GM12873 (cell line): Measurements from ENCODE around the gene WDR37.

Source experiments
- CTCF ChIP-seq: IDR thresholded peaks from 2 replicates; pipeline ENCODE4 v1.5.1; 2012; ENCODE audit warnings: low read depth, mild to moderate bottlenecking, moderate library complexity, low read length, control low read depth; ENCODE audit not compliant: insufficient read depth; ENCODE audit errors: missing control alignments

Gene WDR37

DNA sequence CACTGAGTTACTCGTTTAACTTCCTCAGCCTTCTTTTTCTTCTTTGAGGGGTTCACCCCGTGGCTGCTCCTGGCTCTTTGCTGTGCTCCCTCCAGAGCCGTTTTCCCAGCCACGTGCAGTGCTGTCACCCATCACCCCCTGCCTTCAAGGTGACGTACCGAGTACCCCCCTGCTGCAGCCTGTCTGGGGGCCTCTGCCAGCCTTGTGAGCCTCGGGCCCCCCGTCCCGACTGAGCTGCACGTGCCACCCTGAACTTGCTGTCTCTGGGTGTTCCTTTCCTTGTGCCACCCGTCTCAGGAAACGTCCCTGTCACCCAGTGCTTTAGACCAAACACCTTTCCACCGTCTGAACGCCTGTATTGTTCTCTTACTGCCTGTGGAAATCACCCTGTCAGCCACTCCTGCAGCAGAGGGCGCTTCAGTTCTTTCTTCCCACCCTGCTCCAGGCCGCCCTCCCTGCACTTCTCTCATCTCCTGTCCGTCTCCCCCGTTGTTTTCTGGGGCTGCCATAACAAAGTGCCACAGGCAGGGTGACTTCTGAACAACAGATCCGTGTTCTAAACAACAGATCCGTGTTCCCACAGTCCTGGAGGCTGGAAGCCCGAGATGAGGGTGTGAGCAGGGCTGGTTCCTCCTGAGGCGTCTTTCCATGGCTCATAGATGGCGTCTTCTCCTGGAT, 44.6 kb downstream of the WDR37 start:
- no peak for TF ChIP-seq CTCF

- TF ChIP-seq CTCF: no peak
These were observed 45.8 kb downstream of the WDR37 start for GRCh38 chr10:1101946-1102345.

- no peak for TF ChIP-seq CTCF
These were observed 46.2 kb downstream of the WDR37 start for GRCh38 chr10:1102416-1102815.

DNA sequence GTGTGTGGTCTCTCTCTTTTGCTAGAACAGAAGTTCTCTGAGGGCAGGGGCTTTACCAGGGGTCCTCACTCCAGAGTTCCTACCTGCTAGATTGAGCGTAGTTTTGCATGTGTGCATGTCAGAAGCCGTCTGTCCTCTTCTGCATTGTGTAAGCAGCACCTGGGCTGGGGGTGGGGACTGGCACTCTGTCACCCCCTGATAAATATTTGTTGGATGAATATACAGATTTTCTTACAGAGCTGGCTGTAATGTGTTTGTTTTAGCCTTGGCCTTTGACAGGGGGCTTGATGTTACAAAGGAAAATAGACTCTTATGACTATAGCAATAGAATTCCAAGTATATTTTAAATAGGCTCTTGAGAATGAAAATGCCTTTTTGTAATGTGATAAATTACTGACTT, 46.6 kb downstream of the WDR37 start:
- no peak for TF ChIP-seq CTCF

DNA sequence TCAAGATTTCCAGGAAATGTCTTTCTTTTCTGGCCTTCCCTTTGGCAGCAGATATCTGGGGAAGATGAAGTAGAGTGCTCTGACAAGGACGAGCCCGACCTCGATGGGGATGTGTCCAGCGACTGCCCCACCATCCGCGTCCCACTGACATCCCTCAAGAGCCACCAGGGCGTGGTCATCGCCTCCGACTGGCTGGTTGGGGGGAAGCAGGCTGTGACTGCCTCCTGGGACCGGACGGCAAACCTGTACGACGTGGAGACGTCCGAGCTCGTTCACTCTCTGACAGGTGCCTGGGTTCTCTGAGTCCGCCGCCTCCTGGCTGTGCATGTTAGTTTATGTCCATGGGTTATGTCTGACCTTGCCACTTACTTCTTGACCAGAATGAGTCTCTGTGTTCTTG, 47.4 kb downstream of the WDR37 start:
- TF ChIP-seq CTCF: no peak

- no peak for TF ChIP-seq CTCF
These were observed 48.8 kb downstream of the WDR37 start for GRCh38 chr10:1104971-1105370.

GRCh38 chr10:1107004-1107403, 50.8 kb downstream of the WDR37 start:
- TF ChIP-seq CTCF: no peak
